GM23248 (cell line): Measurements from ENCODE around the gene LGI4.

Source experiments
- EZH2 ChIP-seq: fragments of 200-600 bp; sonication (generic); IDR thresholded peaks from 2 replicates; pipeline ENCODE4 v1.6.1; 2018; ENCODE audit warnings: antibody characterized with exemption, mild to moderate bottlenecking; ENCODE audit not compliant: insufficient read depth, poor library complexity, severe bottlenecking
- EZH2phosphoT487 ChIP-seq: fragments of 200-600 bp; sonication (generic); IDR thresholded peaks from 2 replicates; pipeline ENCODE4 v1.6.1; 2018; ENCODE audit warnings: antibody characterized with exemption, moderate library complexity, mild to moderate bottlenecking, low read depth; ENCODE audit not compliant: insufficient read depth

DNA sequence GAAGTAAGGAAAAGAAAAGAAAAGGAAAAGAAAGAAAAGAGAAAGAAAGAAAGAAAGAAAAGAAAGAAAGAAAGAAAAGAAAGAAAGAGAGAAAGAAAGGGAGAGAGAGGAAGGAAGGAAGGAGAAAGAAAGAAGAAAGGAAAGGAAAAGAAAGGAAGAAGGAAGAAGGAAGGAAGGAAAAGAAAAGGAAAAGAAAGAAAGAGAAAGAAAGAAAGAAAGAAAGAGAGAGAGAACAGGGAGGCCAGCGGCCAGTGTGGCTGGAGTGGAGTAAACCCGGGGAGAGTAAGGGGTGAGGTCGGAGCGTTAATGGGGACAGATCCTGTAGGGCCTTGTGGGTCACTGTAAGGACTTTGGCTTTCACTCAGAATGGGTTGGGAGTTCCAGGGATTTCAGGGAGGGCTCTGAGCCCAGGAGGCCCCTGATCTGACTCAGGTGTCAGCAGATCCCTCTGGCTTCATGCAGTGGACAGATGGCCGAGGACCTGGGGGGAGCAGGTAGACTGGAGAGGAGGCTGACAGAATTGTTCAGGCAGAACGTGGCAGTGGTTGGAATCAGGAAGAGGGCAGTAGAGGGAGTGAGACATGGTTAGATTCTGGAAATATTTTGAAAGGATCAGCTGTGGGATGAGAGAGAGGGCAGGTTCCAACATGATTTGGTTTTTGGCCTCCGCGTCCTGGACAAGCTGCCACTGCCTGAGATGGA, 39.0 kb downstream of the LGI4 start:
- TF ChIP-seq EZH2phosphoT487 (no peak), EZH2 (no peak)
